Stimulated activated CD4-positive, alpha-beta T cell treated with anti-CD3 and anti-CD28 coated beads, Interleukin-12 subunit alpha, Interleukin-12 subunit beta, amount 100 ng/mL, for 24 hours (primary cell): ENCODE data around the gene TRPC4.
"Not testable (repeated sequence)": the region's sequence is repeated elsewhere in the genome, so short reads cannot be mapped to it uniquely, and the experiment has no call there.

Experiments used
- DNase-seq, 2 experiments: peaks; one replicate each; pipeline ENCODE4 v3.0.0-alpha.2; 2020; ENCODE audit warnings: low read depth in 2 of 2

TRPC4 gene

GRCh38 chr13:37602733-37603381, 266.7 kb downstream of the TRPC4 start:
- no peak for DNase-seq

- no peak for DNase-seq
Observed at GRCh38 chr13:37601648-37602440, 267.7 kb downstream of the TRPC4 start.

GRCh38 chr13:37599519-37599918, 270.1 kb downstream of the TRPC4 start:
- no peak for DNase-seq

GRCh38 chr13:37598597-37598996, 271.0 kb downstream of the TRPC4 start, which contains the start of gene POSTN:
POSTN (minus strand) TSS chr13:37598768; CDS start chr13:37598726, 42 bp downstream.
- DNase-seq, result no peak

- no peak for DNase-seq
Observed at GRCh38 chr13:37597477-37598025, 272.0 kb downstream of the TRPC4 start.

- no peak for DNase-seq
Observed at GRCh38 chr13:37596805-37597204, 272.8 kb downstream of the TRPC4 start.

GRCh38 chr13:37595162-37595561, 274.4 kb downstream of the TRPC4 start:
- no peak for DNase-seq

- no peak for DNase-seq
Observed at GRCh38 chr13:37594550-37594949, 275.0 kb downstream of the TRPC4 start.

- not testable (repeated sequence) for DNase-seq
Observed at GRCh38 chr13:37589381-37589780, 280.2 kb downstream of the TRPC4 start.

GRCh38 chr13:37587236-37587635, 282.3 kb downstream of the TRPC4 start:
- no peak for DNase-seq
